BLaER1 treated with 17β-estradiol and CSF1 and Interleukin-3, amounts not matched to agents 10 nM and 100 nM (cell line): ENCODE measurements around the gene IFITM10.

Experiments used
- H3K27ac ChIP-seq, 11 experiments: shearing (Covaris generic); formaldehyde crosslinking; 2 replicates each; pipeline ENCODE4 v1.8.1; 2022
- H3K27me3 ChIP-seq, 11 experiments: shearing (Covaris generic); formaldehyde crosslinking; 2 replicates each; pipeline ENCODE4 v1.8.1; 2022
- H3K36me3 ChIP-seq, 11 experiments: shearing (Covaris generic); formaldehyde crosslinking; 2 replicates each; pipeline ENCODE4 v1.8.1; 2022
- H3K4me1 ChIP-seq, 10 experiments: shearing (Covaris generic); formaldehyde crosslinking; 2 replicates each; pipeline ENCODE4 v1.8.1; 2022
- H3K4me2 ChIP-seq, 11 experiments: shearing (Covaris generic); formaldehyde crosslinking; 2 replicates each; pipeline ENCODE4 v1.8.1; 2022
- H3K4me3 ChIP-seq, 10 experiments: shearing (Covaris generic); formaldehyde crosslinking; 2 replicates each; pipeline ENCODE4 v1.8.1; 2022
- H3K9ac ChIP-seq, 11 experiments: shearing (Covaris generic); formaldehyde crosslinking; 2 replicates each; pipeline ENCODE4 v1.8.1; 2022
- H3K9me3 ChIP-seq, 11 experiments: shearing (Covaris generic); formaldehyde crosslinking; replicated peaks in 1 of 11; 2 replicates each; pipeline ENCODE4 v1.8.1; 2022
- H4K20me1 ChIP-seq, 11 experiments: shearing (Covaris generic); formaldehyde crosslinking; 2 replicates each; pipeline ENCODE4 v1.8.1; 2022
- Cebpa-rat ChIP-seq, 11 experiments: shearing (Covaris generic); IDR thresholded peaks; 2 replicates each; pipeline ENCODE4 v1.8.1; 2022

IFITM10 gene

DNA sequence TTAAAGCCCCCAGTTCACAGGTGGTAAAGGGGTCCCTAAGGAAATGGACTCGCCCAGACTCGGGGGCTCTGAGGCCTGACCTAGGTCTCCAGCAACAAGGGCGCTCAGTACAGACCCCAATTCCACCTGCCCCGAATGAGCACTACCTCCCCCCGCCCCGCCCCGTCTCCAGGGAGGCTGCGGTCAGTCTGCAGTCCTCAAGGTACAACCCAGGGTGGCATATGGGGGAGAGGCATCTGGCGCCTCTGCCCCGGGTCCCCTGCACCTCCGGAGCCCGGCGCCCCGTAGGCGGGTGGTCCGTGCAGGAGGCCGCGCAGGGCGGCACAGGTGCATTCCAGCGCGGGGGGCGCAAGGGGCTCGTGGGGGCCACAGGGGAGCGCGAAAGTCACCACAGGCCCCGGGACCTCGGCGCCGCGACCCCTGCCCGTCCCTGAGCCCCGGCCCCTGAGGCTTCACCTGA is 13.0 kb upstream of the IFITM10 start:
- H3K9ac ChIP-seq, result peak overlapping the region; percentile 84 to 97 (median 88)
- peaks cover 0 to 49% (median 29%) of the 10 kb centered on the region in 11 experiments; a peak in 14 of 22 replicates for H4K20me1 ChIP-seq
- no peaks in the 10 kb centered on the region for H3K9me3 ChIP-seq
- H3K4me2 ChIP-seq, result peak overlapping the region; percentile 94 to 100 (median 100)
- H3K27me3 ChIP-seq, result no peaks in the 10 kb centered on the region
- peaks cover 60 to 80% (median 72%) of the 10 kb centered on the region in 10 experiments for H3K4me1 ChIP-seq
- peaks cover 6 to 48% (median 31%) of the 10 kb centered on the region in 11 experiments; a peak in 20 of 22 replicates for H3K36me3 ChIP-seq
- peak overlapping the region; percentile 72 to 97 (median 90) for H3K27ac ChIP-seq
- H3K4me3 ChIP-seq, result peak overlapping the region; percentile 82 to 100 (median 96)
- no peak for TF ChIP-seq Cebpa-rat (IDR thresholded peaks at IDR 0.05)

DNA sequence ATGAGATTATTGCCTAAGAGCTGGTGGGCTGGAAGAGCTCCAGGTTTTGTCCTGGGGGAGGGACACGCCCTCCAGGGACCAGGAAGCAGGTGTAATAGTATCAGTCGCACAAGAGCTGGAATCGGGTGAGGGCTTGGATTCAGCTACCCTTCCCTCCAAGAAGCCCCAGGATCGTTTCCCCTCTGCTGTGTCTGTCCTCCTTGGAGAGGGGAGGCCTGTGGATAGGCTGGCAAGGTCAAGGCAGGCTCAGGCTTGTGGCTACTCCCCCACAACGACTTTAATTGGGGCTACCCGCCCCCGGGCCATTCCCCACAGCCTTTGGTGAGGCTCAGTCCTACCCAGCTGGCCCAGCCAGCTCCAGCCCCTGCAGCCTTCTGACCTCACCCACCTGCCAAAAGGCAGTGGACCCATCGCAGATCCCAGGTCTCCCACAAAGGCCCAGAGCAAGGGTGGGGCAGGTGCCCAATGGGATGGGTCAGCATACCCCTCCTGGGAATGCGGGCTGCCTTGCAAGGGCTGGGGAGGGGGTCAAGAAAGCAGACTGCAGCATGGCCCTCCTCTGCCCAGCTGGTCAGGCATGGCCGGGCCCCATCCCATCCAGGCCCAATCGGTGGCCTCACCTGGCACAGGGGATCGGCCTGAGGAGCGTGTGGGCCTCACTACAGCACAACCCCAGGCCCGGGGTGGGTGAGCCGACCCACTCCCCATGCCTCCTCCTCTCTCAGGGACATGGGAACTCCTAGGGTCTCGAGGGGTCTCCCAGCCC is 12.3 kb upstream of the IFITM10 start:
- Histone ChIP-seq H3K27me3 (no peaks in the 10 kb centered on the region), H3K9ac (peak overlapping the region; percentile 84 to 97 (median 88)), H3K4me3 (peak overlapping the region; percentile 82 to 100 (median 96)), H3K36me3 (peaks cover 6 to 55% (median 31%) of the 10 kb centered on the region in 11 experiments; a peak in 20 of 22 replicates), H3K4me2 (peak overlapping the region; percentile 94 to 100 (median 100)), H4K20me1 (peaks cover 0 to 51% (median 32%) of the 10 kb centered on the region in 11 experiments; a peak in 14 of 22 replicates), H3K4me1 (peaks cover 61 to 80% (median 74%) of the 10 kb centered on the region in 10 experiments), H3K27ac (peak overlapping the region; percentile 72 to 97 (median 90); a peak in 21 of 22 replicates), H3K9me3 (no peaks in the 10 kb centered on the region)
- TF ChIP-seq Cebpa-rat (IDR thresholded peaks at IDR 0.05), result peak in 4 of 11 experiments; percentile 18 to 66 (median 49); a peak in 4 of 22 replicates

GRCh38 chr11:1761857-1762536 is 11.6 kb upstream of the IFITM10 start:
- H3K9me3 ChIP-seq, result no peaks in the 10 kb centered on the region
- H3K27me3 ChIP-seq, result no peaks in the 10 kb centered on the region
- peak in 2 of 11 experiments; percentile 32 to 60; a peak in 1 of 22 replicates for TF ChIP-seq Cebpa-rat (IDR thresholded peaks at IDR 0.05)
- peak overlapping the region; percentile 94 to 100 (median 100) for H3K4me2 ChIP-seq
- H4K20me1 ChIP-seq, result peaks cover 0 to 57% (median 32%) of the 10 kb centered on the region in 11 experiments; a peak in 14 of 22 replicates
- H3K4me1 ChIP-seq, result peaks cover 61 to 80% (median 74%) of the 10 kb centered on the region in 10 experiments
- peaks cover 10 to 62% (median 36%) of the 10 kb centered on the region in 11 experiments for H3K36me3 ChIP-seq
- H3K27ac ChIP-seq, result peak overlapping the region; percentile 32 to 97 (median 90); a peak in 20 of 22 replicates
- H3K9ac ChIP-seq, result peak overlapping the region; percentile 84 to 97 (median 88)
- peak overlapping the region; percentile 82 to 100 (median 96) for H3K4me3 ChIP-seq

GRCh38 chr11:1761110-1761856 is 10.9 kb upstream of the IFITM10 start:
- peak overlapping the region in 10 of 11 experiments; percentile 81 to 97 (median 88); a peak in 16 of 22 replicates for H3K9ac ChIP-seq
- H3K4me2 ChIP-seq, result peak overlapping the region; percentile 94 to 100 (median 100); a peak in 21 of 22 replicates
- H4K20me1 ChIP-seq, result peaks cover 0 to 63% (median 32%) of the 10 kb centered on the region in 11 experiments; a peak in 14 of 22 replicates
- H3K36me3 ChIP-seq, result peaks cover 13 to 69% (median 43%) of the 10 kb centered on the region in 11 experiments
- H3K4me3 ChIP-seq, result peak overlapping the region in 8 of 10 experiments; percentile 90 to 100 (median 98); a peak in 14 of 20 replicates
- peaks cover 66 to 82% (median 77%) of the 10 kb centered on the region in 10 experiments for H3K4me1 ChIP-seq
- no peaks in the 10 kb centered on the region for H3K9me3 ChIP-seq
- no peaks in the 10 kb centered on the region for H3K27me3 ChIP-seq
- no peak for TF ChIP-seq Cebpa-rat (IDR thresholded peaks at IDR 0.05)
- H3K27ac ChIP-seq, result peak overlapping the region in 10 of 11 experiments; percentile 32 to 97 (median 90); a peak in 19 of 22 replicates

GRCh38 chr11:1760351-1761109 is 10.1 kb upstream of the IFITM10 start:
- peak overlapping the region in 8 of 11 experiments; percentile 80 to 97 (median 90); a peak in 15 of 22 replicates for H3K9ac ChIP-seq
- peaks cover 0 to 71% (median 32%) of the 10 kb centered on the region in 11 experiments; a peak in 15 of 22 replicates for H4K20me1 ChIP-seq
- TF ChIP-seq Cebpa-rat (IDR thresholded peaks at IDR 0.05), result no peak
- H3K36me3 ChIP-seq, result peaks cover 13 to 76% (median 51%) of the 10 kb centered on the region in 11 experiments
- H3K4me2 ChIP-seq, result peak overlapping the region; percentile 94 to 100 (median 99); a peak in 20 of 22 replicates
- H3K9me3 ChIP-seq, result no peaks in the 10 kb centered on the region
- no peaks in the 10 kb centered on the region for H3K27me3 ChIP-seq
- peak overlapping the region in 6 of 10 experiments; percentile 17 to 100 (median 98); a peak in 11 of 20 replicates for H3K4me3 ChIP-seq
- H3K27ac ChIP-seq, result peak overlapping the region in 9 of 11 experiments; percentile 86 to 97 (median 91); a peak in 18 of 22 replicates
- peaks cover 72 to 88% (median 83%) of the 10 kb centered on the region in 10 experiments for H3K4me1 ChIP-seq

GRCh38 chr11:1759851-1760220 is 9.4 kb upstream of the IFITM10 start:
- H3K4me2 ChIP-seq, result peak overlapping the region; percentile 94 to 100 (median 99)
- H3K36me3 ChIP-seq, result peaks cover 13 to 83% (median 58%) of the 10 kb centered on the region in 11 experiments
- peak overlapping the region in 10 of 11 experiments; percentile 22 to 97 (median 88); a peak in 17 of 22 replicates for H3K9ac ChIP-seq
- no peaks in the 10 kb centered on the region for H3K9me3 ChIP-seq
- peak overlapping the region in 10 of 11 experiments; percentile 23 to 97 (median 90); a peak in 18 of 22 replicates for H3K27ac ChIP-seq
- no peaks in the 10 kb centered on the region for H3K27me3 ChIP-seq
- no peak for TF ChIP-seq Cebpa-rat (IDR thresholded peaks at IDR 0.05)
- peaks cover 0 to 78% (median 33%) of the 10 kb centered on the region in 11 experiments; a peak in 15 of 22 replicates for H4K20me1 ChIP-seq
- peaks cover 78 to 94% (median 90%) of the 10 kb centered on the region in 10 experiments for H3K4me1 ChIP-seq
- H3K4me3 ChIP-seq, result peak overlapping the region in 6 of 10 experiments; percentile 17 to 100 (median 98); a peak in 11 of 20 replicates
